Astrocyte (in vitro differentiated cells and primary cell): ENCODE data around the gene SLC35G3.
"Not testable (repeated sequence)": the region's sequence is repeated elsewhere in the genome, so short reads cannot be mapped to it uniquely, and the experiment has no call there.

Experiments
- EZH2 ChIP-seq: IDR thresholded peaks from 2 replicates; pipeline ENCODE4 v1.6.1; 2012; ENCODE audit warnings: mild to moderate bottlenecking, low read length, inconsistent platforms; ENCODE audit not compliant: insufficient read depth
- TF ChIP-seq, protein P1 (sequence below): IDR thresholded peaks from 2 replicates; pipeline ENCODE4 v1.5.1; 2011; ENCODE audit warnings: low read depth, mild to moderate bottlenecking, inconsistent platforms, low read length, moderate library complexity; ENCODE audit not compliant: insufficient read depth

DNA sequence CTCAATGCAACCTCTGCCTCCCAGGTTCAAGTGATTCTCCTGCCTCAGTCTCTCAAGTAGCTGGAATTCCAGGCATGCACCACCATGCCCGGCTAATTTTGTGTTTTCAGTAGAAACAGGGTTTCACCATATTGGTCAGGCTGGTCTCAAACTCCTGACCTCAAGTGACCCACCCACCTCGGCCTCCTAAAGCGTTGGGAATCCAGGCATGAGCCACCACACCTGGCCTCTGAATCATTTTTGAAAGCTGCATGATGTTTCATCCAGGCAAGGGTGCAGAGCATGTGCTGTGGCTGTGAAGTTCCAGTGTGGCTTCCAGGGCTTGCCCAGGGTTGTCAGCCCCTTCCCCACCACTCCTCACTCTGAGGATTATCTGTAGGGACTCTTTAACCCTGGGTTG lies 21.9 kb downstream of the SLC35G3 start:
- TF ChIP-seq, protein P1, sequence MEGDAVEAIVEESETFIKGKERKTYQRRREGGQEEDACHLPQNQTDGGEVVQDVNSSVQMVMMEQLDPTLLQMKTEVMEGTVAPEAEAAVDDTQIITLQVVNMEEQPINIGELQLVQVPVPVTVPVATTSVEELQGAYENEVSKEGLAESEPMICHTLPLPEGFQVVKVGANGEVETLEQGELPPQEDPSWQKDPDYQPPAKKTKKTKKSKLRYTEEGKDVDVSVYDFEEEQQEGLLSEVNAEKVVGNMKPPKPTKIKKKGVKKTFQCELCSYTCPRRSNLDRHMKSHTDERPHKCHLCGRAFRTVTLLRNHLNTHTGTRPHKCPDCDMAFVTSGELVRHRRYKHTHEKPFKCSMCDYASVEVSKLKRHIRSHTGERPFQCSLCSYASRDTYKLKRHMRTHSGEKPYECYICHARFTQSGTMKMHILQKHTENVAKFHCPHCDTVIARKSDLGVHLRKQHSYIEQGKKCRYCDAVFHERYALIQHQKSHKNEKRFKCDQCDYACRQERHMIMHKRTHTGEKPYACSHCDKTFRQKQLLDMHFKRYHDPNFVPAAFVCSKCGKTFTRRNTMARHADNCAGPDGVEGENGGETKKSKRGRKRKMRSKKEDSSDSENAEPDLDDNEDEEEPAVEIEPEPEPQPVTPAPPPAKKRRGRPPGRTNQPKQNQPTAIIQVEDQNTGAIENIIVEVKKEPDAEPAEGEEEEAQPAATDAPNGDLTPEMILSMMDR = not testable (repeated sequence)
- TF ChIP-seq EZH2 = not testable (repeated sequence)
